Measurements from ENCODE around the gene NDUFA13.

DNA sequence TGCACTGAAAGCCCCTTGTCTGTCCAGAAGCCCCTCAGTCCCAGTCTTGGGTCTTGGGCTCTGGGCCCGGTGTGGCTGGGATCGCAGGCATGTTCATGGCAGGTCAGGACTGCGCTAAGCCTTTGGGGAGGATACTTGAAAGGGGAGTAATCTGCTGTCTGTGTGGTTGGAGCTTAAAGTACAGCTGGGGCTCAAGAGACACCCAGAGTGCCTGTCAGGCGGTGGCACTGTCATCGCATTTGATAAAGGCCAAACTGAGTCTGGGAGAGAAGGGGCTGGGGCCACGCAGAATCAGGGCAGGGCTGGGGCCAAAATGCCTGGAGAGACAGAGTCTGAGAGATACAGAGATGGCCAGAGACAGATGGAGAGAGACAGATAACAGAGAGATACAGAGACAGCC, 17.8 kb downstream of the NDUFA13 start:
- TF ChIP-seq EZH2 (IDR thresholded peaks at IDR 0.05; ENCODE audit: low read depth): no peak
- TF ChIP-seq, protein P1, sequence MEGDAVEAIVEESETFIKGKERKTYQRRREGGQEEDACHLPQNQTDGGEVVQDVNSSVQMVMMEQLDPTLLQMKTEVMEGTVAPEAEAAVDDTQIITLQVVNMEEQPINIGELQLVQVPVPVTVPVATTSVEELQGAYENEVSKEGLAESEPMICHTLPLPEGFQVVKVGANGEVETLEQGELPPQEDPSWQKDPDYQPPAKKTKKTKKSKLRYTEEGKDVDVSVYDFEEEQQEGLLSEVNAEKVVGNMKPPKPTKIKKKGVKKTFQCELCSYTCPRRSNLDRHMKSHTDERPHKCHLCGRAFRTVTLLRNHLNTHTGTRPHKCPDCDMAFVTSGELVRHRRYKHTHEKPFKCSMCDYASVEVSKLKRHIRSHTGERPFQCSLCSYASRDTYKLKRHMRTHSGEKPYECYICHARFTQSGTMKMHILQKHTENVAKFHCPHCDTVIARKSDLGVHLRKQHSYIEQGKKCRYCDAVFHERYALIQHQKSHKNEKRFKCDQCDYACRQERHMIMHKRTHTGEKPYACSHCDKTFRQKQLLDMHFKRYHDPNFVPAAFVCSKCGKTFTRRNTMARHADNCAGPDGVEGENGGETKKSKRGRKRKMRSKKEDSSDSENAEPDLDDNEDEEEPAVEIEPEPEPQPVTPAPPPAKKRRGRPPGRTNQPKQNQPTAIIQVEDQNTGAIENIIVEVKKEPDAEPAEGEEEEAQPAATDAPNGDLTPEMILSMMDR (conservative IDR thresholded peaks at IDR 0.05): no peak
